T-helper 2 cell treated with Interferon-gamma antibody and Interleukin-4, amounts not matched to agents 5 μg/mL and 100 μg/mL, for 36 hours (primary cell): ENCODE measurements around the gene ANKRD28.

ENCODE experiments used
- DNase-seq: peaks from one replicate; pipeline ENCODE4 v3.0.0; 2021; ENCODE audit warnings: low spot score
- H3K27ac Mint-ChIP-seq: one replicate; pipeline ENCODE4 v1.8.0; 2021; ENCODE audit warnings: mild to moderate bottlenecking, mixed read lengths
- H3K27me3 Mint-ChIP-seq: one replicate; pipeline ENCODE4 v1.8.0; 2021; ENCODE audit warnings: low read depth, mixed read lengths
- H3K36me3 Mint-ChIP-seq: one replicate; pipeline ENCODE4 v1.8.0; 2021; ENCODE audit warnings: low read depth, mixed read lengths
- H3K4me1 Mint-ChIP-seq: one replicate; pipeline ENCODE4 v1.8.0; 2021; ENCODE audit warnings: low read depth, mixed read lengths
- H3K4me3 Mint-ChIP-seq: one replicate; pipeline ENCODE4 v1.8.0; 2022; ENCODE audit warnings: mild to moderate bottlenecking, moderate library complexity, mixed read lengths
- H3K9me3 Mint-ChIP-seq: one replicate; pipeline ENCODE4 v1.8.0; 2021; ENCODE audit warnings: mixed read lengths

ANKRD28 gene

GRCh38 chr3:15796771-15797641, 773 bp downstream of the ANKRD28 start:
- peaks cover 4% of the 10 kb centered on the region for H3K9me3 Mint-ChIP-seq
- H3K36me3 Mint-ChIP-seq: peaks cover 29% of the 10 kb centered on the region
- peak overlapping the region; percentile 98 for H3K27ac Mint-ChIP-seq
- H3K4me1 Mint-ChIP-seq: peaks cover 74% of the 10 kb centered on the region
- no peaks in the 10 kb centered on the region for H3K27me3 Mint-ChIP-seq
- no peak for DNase-seq
- H3K4me3 Mint-ChIP-seq: peak overlapping the region; percentile 98

- Mint-ChIP-seq H3K27ac (peak overlapping the region; percentile 98), H3K4me1 (peaks cover 73% of the 10 kb centered on the region), H3K4me3 (peak overlapping the region; percentile 98), H3K27me3 (no peaks in the 10 kb centered on the region), H3K9me3 (peaks cover 9% of the 10 kb centered on the region), H3K36me3 (peaks cover 35% of the 10 kb centered on the region)
- DNase-seq: no peak
These were observed 1.4 kb downstream of the ANKRD28 start for GRCh38 chr3:15796331-15796730.

GRCh38 chr3:15795651-15796308, 2.0 kb downstream of the ANKRD28 start:
- Mint-ChIP-seq H3K4me3 (peak overlapping the region; percentile 98), H3K36me3 (peaks cover 41% of the 10 kb centered on the region), H3K4me1 (peaks cover 73% of the 10 kb centered on the region), H3K27me3 (no peaks in the 10 kb centered on the region), H3K9me3 (peaks cover 14% of the 10 kb centered on the region), H3K27ac (peak overlapping the region; percentile 98)
- DNase-seq: no peak

- peak overlapping the region; percentile 98 for H3K27ac Mint-ChIP-seq
These were observed 2.7 kb downstream of the ANKRD28 start for GRCh38 chr3:15794842-15795650.

GRCh38 chr3:15794303-15794771, 3.4 kb downstream of the ANKRD28 start:
- Mint-ChIP-seq H3K9me3 (peaks cover 19% of the 10 kb centered on the region), H3K36me3 (peaks cover 51% of the 10 kb centered on the region), H3K27ac (peak overlapping the region; percentile 98), H3K4me3 (peak overlapping the region; percentile 98), H3K4me1 (peaks cover 69% of the 10 kb centered on the region), H3K27me3 (no peaks in the 10 kb centered on the region)
- DNase-seq: no peak

More at GRCh38 chr3:15794842-15795650, 2.7 kb downstream of the ANKRD28 start:
- H3K4me3 Mint-ChIP-seq: peak overlapping the region; percentile 98
- peaks cover 19% of the 10 kb centered on the region for H3K9me3 Mint-ChIP-seq
- no peaks in the 10 kb centered on the region for H3K27me3 Mint-ChIP-seq
- H3K4me1 Mint-ChIP-seq: peaks cover 72% of the 10 kb centered on the region
- peaks cover 46% of the 10 kb centered on the region for H3K36me3 Mint-ChIP-seq
- no peak for DNase-seq

GRCh38 chr3:15791525-15791924, 6.3 kb downstream of the ANKRD28 start:
- H3K36me3 Mint-ChIP-seq: peaks cover 63% of the 10 kb centered on the region
- H3K4me1 Mint-ChIP-seq: peaks cover 54% of the 10 kb centered on the region

GRCh38 chr3:15787941-15788340, 9.8 kb downstream of the ANKRD28 start:
- Mint-ChIP-seq H3K4me1 (peaks cover 50% of the 10 kb centered on the region), H3K36me3 (peaks cover 70% of the 10 kb centered on the region), H3K27me3 (no peaks in the 10 kb centered on the region), H3K4me3 (no peak overlapping the region), H3K9me3 (peaks cover 19% of the 10 kb centered on the region), H3K27ac (no peak overlapping the region)
- no peak for DNase-seq

More at GRCh38 chr3:15791525-15791924, 6.3 kb downstream of the ANKRD28 start:
- no peak for DNase-seq
- H3K4me3 Mint-ChIP-seq: peak overlapping the region; percentile 58
- H3K27me3 Mint-ChIP-seq: no peaks in the 10 kb centered on the region
- H3K27ac Mint-ChIP-seq: no peak overlapping the region
- peaks cover 19% of the 10 kb centered on the region for H3K9me3 Mint-ChIP-seq

- no peak for DNase-seq
- H3K9me3 Mint-ChIP-seq: peaks cover 19% of the 10 kb centered on the region
- peaks cover 55% of the 10 kb centered on the region for H3K4me1 Mint-ChIP-seq
- H3K27ac Mint-ChIP-seq: no peak overlapping the region
- no peak overlapping the region for H3K4me3 Mint-ChIP-seq
- H3K36me3 Mint-ChIP-seq: peaks cover 73% of the 10 kb centered on the region
- H3K27me3 Mint-ChIP-seq: no peaks in the 10 kb centered on the region
These were observed 10.3 kb downstream of the ANKRD28 start for GRCh38 chr3:15787526-15787925.

- Mint-ChIP-seq H3K4me1 (peaks cover 35% of the 10 kb centered on the region), H3K36me3 (peaks cover 59% of the 10 kb centered on the region), H3K27ac (no peak overlapping the region), H3K4me3 (no peak overlapping the region), H3K9me3 (peaks cover 4% of the 10 kb centered on the region), H3K27me3 (no peaks in the 10 kb centered on the region)
- no peak for DNase-seq
These were observed 14.3 kb downstream of the ANKRD28 start for GRCh38 chr3:15783361-15783969.

- Mint-ChIP-seq H3K36me3 (peaks cover 62% of the 10 kb centered on the region), H3K27ac (no peak overlapping the region), H3K4me1 (peaks cover 41% of the 10 kb centered on the region), H3K4me3 (no peak overlapping the region), H3K9me3 (peaks cover 4% of the 10 kb centered on the region), H3K27me3 (no peaks in the 10 kb centered on the region)
- DNase-seq: no peak
These were observed 15.3 kb downstream of the ANKRD28 start for GRCh38 chr3:15782429-15782828.

- Mint-ChIP-seq H3K4me3 (no peak overlapping the region), H3K27me3 (no peaks in the 10 kb centered on the region), H3K4me1 (peaks cover 38% of the 10 kb centered on the region), H3K36me3 (peaks cover 62% of the 10 kb centered on the region), H3K27ac (no peak overlapping the region), H3K9me3 (peaks cover 4% of the 10 kb centered on the region)
- no peak for DNase-seq
These were observed 16.0 kb downstream of the ANKRD28 start for GRCh38 chr3:15781637-15782402.

- no peak overlapping the region for H3K4me3 Mint-ChIP-seq
- no peaks in the 10 kb centered on the region for H3K27me3 Mint-ChIP-seq
- peaks cover 41% of the 10 kb centered on the region for H3K4me1 Mint-ChIP-seq
- no peak for DNase-seq
- peaks cover 64% of the 10 kb centered on the region for H3K36me3 Mint-ChIP-seq
- no peak overlapping the region for H3K27ac Mint-ChIP-seq
- H3K9me3 Mint-ChIP-seq: peaks cover 4% of the 10 kb centered on the region
These were observed 16.6 kb downstream of the ANKRD28 start for GRCh38 chr3:15781131-15781530.

- Mint-ChIP-seq H3K27ac (no peak overlapping the region), H3K36me3 (peaks cover 57% of the 10 kb centered on the region), H3K4me1 (peaks cover 34% of the 10 kb centered on the region), H3K9me3 (peaks cover 4% of the 10 kb centered on the region), H3K4me3 (no peak overlapping the region), H3K27me3 (no peaks in the 10 kb centered on the region)
- no peak for DNase-seq
These were observed 18.7 kb downstream of the ANKRD28 start for GRCh38 chr3:15779111-15779510.
